Measurements from ENCODE around the gene KIF26B.

Gene KIF26B

DNA sequence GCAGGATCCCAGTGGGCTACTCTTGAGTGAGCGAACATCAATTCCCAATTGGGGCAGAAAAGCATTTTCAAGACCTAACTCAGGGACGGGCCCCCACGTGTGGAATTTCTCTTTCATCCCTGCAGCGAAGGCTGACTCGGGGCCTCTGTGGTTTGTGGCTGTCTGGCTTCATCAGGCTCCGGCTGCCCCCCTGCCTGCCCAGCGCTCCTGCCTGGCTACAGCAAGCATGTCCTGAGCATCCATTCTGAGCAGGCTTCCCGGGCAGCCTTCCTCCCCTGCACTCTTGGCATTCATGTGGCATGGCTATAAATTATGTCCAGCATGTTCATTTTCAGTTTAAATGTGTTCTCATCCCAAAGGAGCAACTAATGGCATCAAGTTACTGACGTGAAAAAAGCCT, 588.1 kb downstream of the KIF26B start:
- DNase-seq (ENCODE audit: low read depth, low spot score): no peak

DNA sequence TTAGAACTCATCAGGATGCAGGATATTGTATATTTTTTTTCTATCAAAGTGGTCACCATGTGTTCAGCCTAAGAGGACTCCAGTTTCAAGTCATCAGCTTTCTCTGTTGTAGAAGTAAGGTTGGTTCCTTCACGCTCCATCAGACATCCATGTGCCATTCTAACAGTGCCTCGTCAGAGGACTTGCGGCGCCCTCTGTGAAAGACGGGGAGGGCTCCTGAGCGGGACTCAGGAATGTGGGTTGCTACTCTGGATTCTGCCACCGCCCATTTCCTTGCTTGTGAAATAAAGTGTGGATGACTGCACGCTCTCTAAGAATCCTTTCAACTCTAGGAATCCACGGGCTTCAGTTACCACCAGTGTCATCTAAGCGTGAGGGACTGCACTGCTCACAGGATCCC, 593.5 kb downstream of the KIF26B start:
- no peak for DNase-seq (ENCODE audit: low read depth, low spot score)

DNA sequence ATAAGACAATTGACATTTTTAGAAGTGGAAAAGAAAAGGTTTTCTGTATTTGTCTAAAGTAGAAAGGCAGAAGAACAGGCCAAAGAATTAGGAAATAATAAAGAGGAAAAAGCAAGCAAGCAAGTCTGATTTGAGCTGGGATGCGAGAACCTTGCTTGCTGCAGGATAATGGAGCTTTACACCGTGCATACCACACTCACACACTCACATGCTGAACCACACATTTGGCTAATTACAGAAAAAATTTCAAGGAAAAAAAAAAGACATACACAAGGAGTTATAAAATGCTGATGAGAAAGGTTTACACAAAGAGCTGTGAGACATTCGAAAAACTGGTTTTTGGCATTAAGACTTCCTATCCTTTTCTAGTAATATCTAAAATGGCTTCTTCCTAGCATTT, 593.9 kb downstream of the KIF26B start:
- no peak for DNase-seq (ENCODE audit: low read depth, low spot score)

DNA sequence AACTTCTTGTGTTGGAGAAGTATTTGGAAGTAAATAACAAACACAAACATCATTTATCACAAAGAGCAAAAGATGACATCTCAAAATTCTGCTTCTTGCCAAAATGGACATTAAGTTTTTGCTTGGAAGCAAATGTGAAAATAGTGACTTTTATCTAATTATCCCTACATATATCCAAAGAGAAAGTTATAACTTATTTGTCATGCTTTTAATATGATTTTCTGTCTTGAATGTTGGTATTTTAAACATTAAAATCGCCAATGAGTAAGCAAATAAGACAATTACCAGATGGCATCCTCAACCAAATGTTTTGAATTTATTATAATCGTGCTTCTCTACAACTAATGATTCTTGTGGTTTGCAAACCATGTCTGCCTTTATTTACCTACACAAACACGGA, 594.3 kb downstream of the KIF26B start:
- no peak for DNase-seq (ENCODE audit: low read depth, low spot score)

DNA sequence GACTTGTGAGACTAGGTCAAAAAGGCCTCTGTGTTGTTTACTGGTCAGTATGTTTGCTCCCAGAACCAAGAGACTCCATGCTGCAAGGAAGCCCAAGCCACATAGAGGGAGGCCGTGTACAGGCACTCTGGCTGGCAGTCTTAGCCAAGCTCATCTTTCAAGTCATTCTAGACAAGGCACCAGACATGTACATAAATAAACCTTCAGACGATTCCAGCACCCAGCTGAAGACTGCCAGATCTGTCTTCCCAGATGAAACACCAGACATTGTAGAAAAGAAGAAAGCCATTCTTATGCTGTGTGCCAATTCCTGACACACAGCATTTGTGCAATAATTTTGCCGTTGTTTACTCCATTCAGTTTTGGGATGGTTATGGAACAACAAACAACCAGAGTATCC, 595.5 kb downstream of the KIF26B start:
- DNase-seq (ENCODE audit: low read depth, low spot score): no peak

DNA sequence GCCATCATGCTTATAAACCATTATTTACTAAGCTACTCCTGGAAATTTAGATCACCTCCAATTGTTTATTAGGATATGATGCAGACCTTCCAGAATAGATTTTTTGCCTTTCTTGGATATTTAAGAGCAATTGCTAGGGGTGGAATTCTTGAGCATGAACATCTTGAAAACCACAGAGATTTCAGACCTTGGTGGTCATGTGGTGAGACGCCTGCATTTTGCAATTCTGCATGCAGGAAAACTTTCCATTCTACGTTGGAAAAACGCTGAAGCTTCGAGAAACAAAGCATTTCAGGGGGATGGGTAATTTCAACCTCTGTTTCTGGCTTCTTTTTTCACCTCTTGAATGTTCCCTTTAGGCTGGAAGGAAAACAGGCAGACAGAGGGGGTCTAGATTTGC, 596.3 kb downstream of the KIF26B start:
- DNase-seq (ENCODE audit: low read depth, low spot score): no peak

DNA sequence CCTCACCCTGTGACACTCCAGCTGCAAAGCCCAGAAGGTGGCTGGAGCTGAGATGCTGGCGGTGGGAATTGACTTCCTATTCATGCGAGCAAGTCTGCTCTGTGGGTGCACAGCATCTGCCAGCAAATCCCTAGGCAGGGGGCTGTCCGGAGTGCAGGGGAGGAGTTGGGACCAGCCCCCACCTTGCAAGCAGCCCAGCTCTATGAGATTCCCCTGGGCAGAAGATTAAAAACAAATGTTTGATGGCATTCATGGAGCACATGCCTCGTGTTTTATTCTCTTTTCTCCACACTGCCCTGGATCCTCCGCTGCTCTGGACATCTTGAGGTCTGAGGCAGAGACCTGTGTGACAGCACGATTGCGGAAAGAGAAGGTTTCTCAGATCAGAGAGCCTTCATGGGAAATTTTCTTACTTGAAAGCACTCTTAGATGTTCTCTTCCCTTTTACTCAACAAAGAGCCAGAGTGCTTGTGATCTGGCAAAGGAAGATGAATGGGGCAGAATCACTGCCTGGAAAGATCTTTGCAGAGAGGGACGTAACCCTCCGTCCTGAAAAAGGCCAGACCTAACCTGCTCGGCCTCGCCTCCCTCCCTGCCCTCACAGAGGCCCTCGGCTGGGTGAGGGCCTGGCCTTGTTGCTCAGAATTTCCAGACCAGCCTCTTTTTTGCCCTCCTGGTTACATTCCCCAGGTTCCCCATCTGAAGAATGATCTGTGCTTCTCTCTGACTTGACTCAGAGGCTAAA, 597.1 kb downstream of the KIF26B start:
- no peak for DNase-seq (ENCODE audit: low read depth, low spot score)

DNA sequence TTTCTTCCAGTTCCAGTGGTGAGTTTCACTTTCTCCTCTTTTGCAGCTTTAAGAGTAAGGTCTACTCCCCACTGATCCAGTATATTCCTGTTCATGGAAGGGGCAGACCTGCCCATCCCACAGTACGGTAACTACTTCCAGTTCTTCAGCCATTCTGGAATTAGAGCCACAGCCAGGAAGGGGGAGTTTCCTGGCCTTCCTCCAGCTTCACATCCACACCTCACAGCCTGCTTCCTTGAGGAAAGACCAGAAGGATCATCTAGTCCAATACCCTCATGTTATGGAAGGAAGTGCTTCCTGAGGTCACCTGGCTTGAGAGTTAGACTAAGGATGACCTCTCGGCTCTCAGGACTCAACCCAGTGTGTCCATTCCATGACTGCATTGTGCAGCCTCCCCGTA, 597.8 kb downstream of the KIF26B start:
- DNase-seq (ENCODE audit: low read depth, low spot score): no peak

DNA sequence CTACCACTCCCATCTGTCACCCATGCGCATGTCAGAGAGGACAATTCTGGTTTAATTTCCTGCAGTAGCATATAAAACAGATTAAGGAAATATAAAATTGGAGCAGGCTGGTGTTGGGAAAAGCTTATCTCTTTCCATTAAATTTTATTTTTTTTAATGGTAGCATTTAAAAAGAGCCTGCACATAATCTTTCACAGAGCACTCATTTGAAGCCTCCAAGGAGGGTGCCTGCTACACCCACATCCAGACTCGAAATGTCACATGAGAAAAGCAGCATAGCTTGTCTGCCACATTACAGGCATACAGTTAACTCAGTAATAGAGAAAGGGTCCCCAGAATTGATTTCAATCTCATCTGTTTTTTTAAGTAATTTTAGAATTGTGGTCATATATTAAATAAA, 599.0 kb downstream of the KIF26B start:
- DNase-seq (ENCODE audit: low read depth, low spot score): no peak

DNA sequence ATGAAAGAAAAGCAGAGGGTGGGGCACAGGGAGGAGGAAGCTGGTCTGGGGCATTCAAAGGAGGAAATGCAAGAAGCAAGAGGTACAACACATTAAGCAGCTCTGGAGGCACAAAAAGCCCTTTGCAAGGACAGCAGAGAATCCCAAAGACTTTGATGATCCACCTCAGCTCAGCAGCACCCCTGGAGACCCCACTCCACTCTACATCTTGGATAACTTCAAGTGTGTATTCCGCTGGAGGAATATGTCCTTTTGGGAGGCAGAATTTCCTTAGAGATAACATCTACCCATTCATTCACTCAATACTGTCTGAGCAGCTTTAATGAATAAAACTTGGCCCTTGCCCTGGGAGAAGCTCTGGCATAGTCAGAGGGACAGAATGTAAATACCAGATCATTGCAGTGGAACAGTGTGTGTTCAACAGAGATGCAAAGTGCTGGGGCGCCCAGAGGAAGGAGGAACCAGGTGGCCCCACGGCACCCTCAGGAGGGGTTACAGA, 599.7 kb downstream of the KIF26B start:
- DNase-seq (ENCODE audit: low read depth, low spot score): no peak
